HepG2 (cell line): ENCODE measurements around the gene VARS1. TPM values are rescaled to one million over a fixed set of nuclear protein-coding genes. Genes with fewer than 3 reads are reported as not detected.

Source experiments
- CBX2 ChIP-seq, 2 experiments: fragments of 200-600 bp in 1 of 2; sonication (generic); formaldehyde crosslinking in 1 of 2; IDR thresholded peaks; 2 replicates each; pipeline versions ENCODE4 v1.7.0 to v1.8.1; 2018 to 2022; ENCODE audit warnings: low read depth in 2 of 2, low read length in 1 of 2, mild to moderate bottlenecking in 1 of 2, missing genetic modification reagents in 1 of 2
- CHCHD3 ChIP-seq: sonication (generic); formaldehyde crosslinking; IDR thresholded peaks from 2 replicates; pipeline ENCODE4 v1.8.0; 2022; ENCODE audit warnings: mild to moderate bottlenecking, missing genetic modification reagents, moderate library complexity
- EZH2 ChIP-seq: conservative IDR thresholded peaks from 2 replicates; pipeline ENCODE4 v1.6.1; 2012; ENCODE audit warnings: mild to moderate bottlenecking, low read depth, low read length, moderate library complexity
- KLF11 ChIP-seq: IDR thresholded peaks from 2 replicates; pipeline ENCODE4 v1.6.1; 2016; ENCODE audit warnings: missing compliant biosample characterization
- KLF9 ChIP-seq: IDR thresholded peaks from 2 replicates; pipeline ENCODE4 v1.6.1; 2016; ENCODE audit warnings: low read depth
- NR1H2 ChIP-seq: sonication (generic); formaldehyde crosslinking; IDR thresholded peaks from 2 replicates; pipeline ENCODE4 v1.8.1; 2022; ENCODE audit warnings: low read depth, missing genetic modification reagents, borderline replicate concordance
- NR2F2 ChIP-seq: IDR thresholded peaks from 2 replicates; pipeline ENCODE4 v1.6.1; 2012; ENCODE audit warnings: low read depth, inconsistent platforms, borderline replicate concordance
- RFXAP ChIP-seq: sonication (generic); formaldehyde crosslinking; IDR thresholded peaks from 2 replicates; pipeline ENCODE4 v1.4.0; 2020; ENCODE audit warnings: missing genetic modification reagents, borderline replicate concordance
- RXRA ChIP-seq: sonication (generic); formaldehyde crosslinking; IDR thresholded peaks from 2 replicates; pipeline ENCODE4 v1.5.1; 2020; ENCODE audit warnings: missing genetic modification reagents
- SMAD9 ChIP-seq: sonication (generic); formaldehyde crosslinking; IDR thresholded peaks from 2 replicates; pipeline ENCODE4 v1.5.1; 2020; ENCODE audit warnings: mild to moderate bottlenecking, missing genetic modification reagents
- SRSF4 ChIP-seq: fragments of 200-400 bp; formaldehyde crosslinking; IDR thresholded peaks from one replicate; pipeline ENCODE4 v1.6.1; 2018; ENCODE audit warnings: mild to moderate bottlenecking, low read depth, low read length, moderate library complexity; ENCODE audit not compliant: poor library complexity, severe bottlenecking
- ZFP62 ChIP-seq: sonication (generic); formaldehyde crosslinking; IDR thresholded peaks from 2 replicates; pipeline ENCODE4 v1.4.0; 2020; ENCODE audit warnings: missing genetic modification reagents
- ZNF124 ChIP-seq: sonication (generic); formaldehyde crosslinking; IDR thresholded peaks from 2 replicates; pipeline ENCODE4 v1.4.0; 2020; ENCODE audit warnings: missing genetic modification reagents
- ZNF224 ChIP-seq: sonication (generic); formaldehyde crosslinking; IDR thresholded peaks from 2 replicates; pipeline ENCODE4 v1.5.0; 2020; ENCODE audit warnings: mild to moderate bottlenecking, missing genetic modification reagents
- ZNF333 ChIP-seq: sonication (generic); formaldehyde crosslinking; IDR thresholded peaks from 2 replicates; pipeline ENCODE4 v1.4.0; 2020; ENCODE audit warnings: mild to moderate bottlenecking, missing genetic modification reagents, borderline replicate concordance
- ZNF383 ChIP-seq: sonication (generic); formaldehyde crosslinking; IDR thresholded peaks from 2 replicates; pipeline ENCODE4 v1.4.0; 2020; ENCODE audit warnings: missing genetic modification reagents, mild to moderate bottlenecking, borderline replicate concordance
- ZNF775 ChIP-seq: sonication (generic); formaldehyde crosslinking; IDR thresholded peaks from 2 replicates; pipeline ENCODE4 v1.4.0; 2020; ENCODE audit warnings: missing genetic modification reagents, mild to moderate bottlenecking, moderate library complexity, borderline replicate concordance
- ZNF850 ChIP-seq: sonication (generic); formaldehyde crosslinking; conservative IDR thresholded peaks from 2 replicates; pipeline ENCODE4 v1.9.0; 2021; ENCODE audit warnings: mild to moderate bottlenecking, missing genetic modification reagents
- ZSCAN20 ChIP-seq: sonication (generic); formaldehyde crosslinking; IDR thresholded peaks from 2 replicates; pipeline ENCODE4 v1.4.0; 2020; ENCODE audit warnings: missing genetic modification reagents, mild to moderate bottlenecking, borderline replicate concordance
- ZSCAN21 ChIP-seq: sonication (generic); formaldehyde crosslinking; IDR thresholded peaks from 2 replicates; pipeline ENCODE4 v1.8.0; 2022; ENCODE audit warnings: mild to moderate bottlenecking, missing genetic modification reagents, moderate library complexity, borderline replicate concordance
- polyA plus RNA-seq, 8 experiments: library from polyadenylated mRNA; depleted of rRNA in 3 of 8; stranded (reverse) in 7 of 8; unstranded in 1 of 8; fragments of >200 nt; fragmentation: Illumina TruSeq in 4 of 8; extraction: Trizol in 4 of 8; gene quantifications; 2 replicates each; pipeline versions ENCODE4 v1.2.1 to v1.2.3, GENCODE V29; 2011 to 2016; ENCODE audit warnings: low read depth in 4 of 8, missing spikeins in 1 of 8, mixed read lengths in 1 of 8; ENCODE audit not compliant: insufficient read depth in 1 of 8
- total RNA-seq, 5 experiments: library from RNA; depleted of rRNA; stranded (reverse); fragments of >200 nt; fragmentation: Illumina TruSeq; extraction: Trizol; gene quantifications; 2 replicates each; pipeline ENCODE4 v1.2.3, GENCODE V29; 2016; ENCODE audit warnings: low read depth in 1 of 5
- TF ChIP-seq, protein P1 (sequence below): IDR thresholded peaks from 2 replicates; pipeline ENCODE4 v1.6.1; 2016
- TF ChIP-seq, protein P2 (sequence below), 2 experiments: sonication (generic) in 1 of 2; formaldehyde crosslinking in 1 of 2; IDR thresholded peaks; 2 replicates each; pipeline versions ENCODE4 v1.4.0 to v1.6.1; 2016 to 2020; ENCODE audit warnings: borderline replicate concordance in 1 of 2, low read depth in 1 of 2, mild to moderate bottlenecking in 1 of 2, missing genetic modification reagents in 1 of 2

VARS1 gene
- total and polyA plus RNA-seq, 2 of the 13 experiments (the other 11 are each of a cell fraction or from before 2014, with no cell fraction given), result 14.7 to 56.1 TPM

DNA sequence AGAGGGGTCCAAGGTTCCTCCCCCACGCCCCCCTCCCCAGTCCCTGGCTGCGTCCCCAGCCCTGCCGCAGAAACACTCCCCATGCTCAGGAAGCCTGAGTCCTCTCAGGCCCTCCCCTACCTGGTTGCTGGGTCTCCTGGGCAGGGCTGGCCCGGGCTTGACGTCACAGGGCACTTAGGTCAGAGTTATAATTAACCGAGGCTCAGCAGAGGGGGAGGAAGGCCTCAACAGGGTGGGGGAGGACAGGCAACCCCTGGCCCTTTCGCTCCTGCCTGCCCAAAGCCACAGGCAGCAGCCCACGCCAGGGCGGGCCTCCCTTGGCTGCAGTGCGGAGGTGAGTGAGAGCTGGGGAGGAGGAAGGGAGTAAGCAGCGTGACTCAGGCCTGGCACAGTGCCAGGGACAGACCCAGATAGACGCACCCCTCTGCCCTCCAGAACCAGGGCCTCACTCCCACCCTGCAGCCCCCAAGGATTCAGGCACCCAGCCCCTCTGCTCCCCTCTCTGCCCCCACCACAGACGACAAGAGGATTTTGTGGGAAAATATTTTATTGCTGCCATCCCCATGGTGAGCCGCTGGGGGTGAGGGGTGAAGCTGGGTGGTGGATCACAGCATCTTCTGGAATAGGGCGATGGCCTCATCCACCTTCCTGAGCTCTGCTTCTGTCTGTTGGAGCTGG, 18.4 kb downstream of the VARS1 start, which contains the start of gene VWA7 (continued):
- TF ChIP-seq KLF9 (peak; percentile 55; the same call in 1 of the 2 replicates), EZH2 (no peak), CHCHD3 (no peak), KLF11 (CRISPR knock-in tag) (no peak; the same call in 1 of the 2 replicates), RFXAP (CRISPR knock-in tag) (no peak), ZNF333 (no peak), NR1H2 (CRISPR knock-in tag) (no peak), RXRA (CRISPR knock-in tag) (peak; percentile 81), ZNF124 (0 out of 2 replicates have a peak, but pooled peaks have one; percentile 50), SMAD9 (CRISPR knock-in tag) (no peak), ZNF224 (CRISPR knock-in tag) (no peak), ZNF383 (CRISPR knock-in tag) (no peak), ZFP62 (no peak), ZNF850 (CRISPR knock-in tag) (0 out of 2 replicates have a peak, but pooled peaks have one; percentile 82), ZSCAN20 (CRISPR knock-in tag) (no peak), ZSCAN21 (CRISPR knock-in tag) (peak; percentile 35; the same call in 1 of the 2 replicates), ZNF775 (CRISPR knock-in tag) (no peak), SRSF4 (no peak), NR2F2 (peak; percentile 65; the same call in 1 of the 2 replicates), CBX2 (IDR thresholded peaks at IDR 0.05; ENCODE audit: low read depth, low read length) (no peak), CBX2 (CRISPR knock-in tag; IDR thresholded peaks at IDR 0.05; ENCODE audit: low read depth) (no peak)
- TF ChIP-seq, protein P1, sequence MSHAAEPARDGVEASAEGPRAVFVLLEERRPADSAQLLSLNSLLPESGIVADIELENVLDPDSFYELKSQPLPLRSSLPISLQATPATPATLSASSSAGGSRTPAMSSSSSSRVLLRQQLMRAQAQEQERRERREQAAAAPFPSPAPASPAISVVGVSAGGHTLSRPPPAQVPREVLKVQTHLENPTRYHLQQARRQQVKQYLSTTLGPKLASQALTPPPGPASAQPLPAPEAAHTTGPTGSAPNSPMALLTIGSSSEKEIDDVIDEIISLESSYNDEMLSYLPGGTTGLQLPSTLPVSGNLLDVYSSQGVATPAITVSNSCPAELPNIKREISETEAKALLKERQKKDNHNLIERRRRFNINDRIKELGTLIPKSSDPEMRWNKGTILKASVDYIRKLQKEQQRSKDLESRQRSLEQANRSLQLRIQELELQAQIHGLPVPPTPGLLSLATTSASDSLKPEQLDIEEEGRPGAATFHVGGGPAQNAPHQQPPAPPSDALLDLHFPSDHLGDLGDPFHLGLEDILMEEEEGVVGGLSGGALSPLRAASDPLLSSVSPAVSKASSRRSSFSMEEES, result peak; percentile 51; the same call in 1 of the 2 replicates
- TF ChIP-seq, protein P2, sequence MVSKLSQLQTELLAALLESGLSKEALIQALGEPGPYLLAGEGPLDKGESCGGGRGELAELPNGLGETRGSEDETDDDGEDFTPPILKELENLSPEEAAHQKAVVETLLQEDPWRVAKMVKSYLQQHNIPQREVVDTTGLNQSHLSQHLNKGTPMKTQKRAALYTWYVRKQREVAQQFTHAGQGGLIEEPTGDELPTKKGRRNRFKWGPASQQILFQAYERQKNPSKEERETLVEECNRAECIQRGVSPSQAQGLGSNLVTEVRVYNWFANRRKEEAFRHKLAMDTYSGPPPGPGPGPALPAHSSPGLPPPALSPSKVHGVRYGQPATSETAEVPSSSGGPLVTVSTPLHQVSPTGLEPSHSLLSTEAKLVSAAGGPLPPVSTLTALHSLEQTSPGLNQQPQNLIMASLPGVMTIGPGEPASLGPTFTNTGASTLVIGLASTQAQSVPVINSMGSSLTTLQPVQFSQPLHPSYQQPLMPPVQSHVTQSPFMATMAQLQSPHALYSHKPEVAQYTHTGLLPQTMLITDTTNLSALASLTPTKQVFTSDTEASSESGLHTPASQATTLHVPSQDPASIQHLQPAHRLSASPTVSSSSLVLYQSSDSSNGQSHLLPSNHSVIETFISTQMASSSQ (IDR thresholded peaks at IDR 0.05; ENCODE audit: low read depth), result peak; percentile 76
- TF ChIP-seq, protein P2 (CRISPR knock-in tag; IDR thresholded peaks at IDR 0.05; ENCODE audit: borderline replicate concordance), result peak; percentile 43; the same call in 1 of the 2 replicates
